NCI-H2107 (cell line): ENCODE measurements around the gene EXTL1.
A peak's percentile ranks its signal among the peaks of the same experiment; 100 is the strongest.

Experiments
- DNase-seq: peaks from one replicate; lab custom pipeline; 2025; lab: John Stamatoyannopoulos, UW

Gene EXTL1

GRCh38 chr1:26025060-26025459, 3.5 kb downstream of the EXTL1 start:
- no peak for DNase-seq

DNA sequence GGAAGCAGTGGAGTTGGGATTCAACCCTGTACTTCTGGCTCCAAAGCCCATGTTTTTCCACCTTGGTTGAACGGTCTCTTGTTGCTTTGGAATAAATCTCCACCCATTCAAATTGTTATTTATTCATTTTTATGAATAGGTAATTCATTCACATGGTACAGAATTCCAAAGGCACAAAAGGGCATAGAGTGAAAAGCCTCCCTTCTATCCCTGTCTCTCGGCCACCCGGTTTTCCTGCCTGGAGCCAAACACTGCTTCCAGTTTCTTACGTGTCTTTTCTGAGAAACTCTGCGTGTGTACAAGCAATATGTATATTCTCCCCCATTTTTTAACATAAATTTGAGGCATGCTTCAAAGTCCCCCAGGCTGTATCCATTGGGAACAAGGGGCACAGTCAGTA, 3.9 kb downstream of the EXTL1 start:
- DNase-seq = no peak

DNA sequence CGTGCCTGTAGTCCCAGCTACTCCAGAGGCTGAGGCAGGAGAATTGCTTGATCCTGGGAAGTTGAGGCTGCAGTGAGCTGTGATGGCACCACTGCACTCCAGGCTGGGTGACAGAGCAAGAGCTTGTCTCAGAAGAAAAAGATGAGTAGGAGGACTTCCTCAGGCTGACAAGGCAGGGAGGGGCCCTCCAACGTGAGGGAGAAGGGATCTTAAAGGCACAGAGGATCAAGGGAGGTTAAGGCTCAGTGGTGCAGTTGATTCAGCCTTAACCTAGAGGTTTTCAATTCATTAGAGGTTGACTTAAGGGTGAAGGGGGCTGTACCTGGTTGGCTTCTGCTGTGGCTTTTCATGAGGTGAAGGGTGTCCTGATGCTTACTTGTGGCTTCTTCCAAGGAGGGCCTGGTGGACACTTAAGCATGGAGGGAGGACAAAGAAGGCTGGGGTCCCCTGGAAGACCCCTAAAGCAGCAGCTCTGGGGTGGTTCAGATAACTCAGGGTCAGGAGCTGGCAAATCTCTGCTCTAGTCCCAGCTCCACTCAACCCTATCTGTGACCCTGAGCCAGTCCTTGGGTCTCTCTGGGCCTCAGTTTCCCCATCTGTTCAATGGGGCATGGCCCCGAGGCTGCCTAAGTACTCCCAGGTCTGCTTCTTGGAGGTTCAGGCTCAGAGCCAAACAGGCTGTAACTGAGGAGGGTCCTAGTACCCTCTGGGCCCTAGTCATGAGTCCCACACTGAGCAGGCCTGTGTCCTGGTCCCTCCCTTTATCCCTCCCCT, 6.3 kb downstream of the EXTL1 start:
- DNase-seq = no peak

GRCh38 chr1:26028490-26028980, 7.0 kb downstream of the EXTL1 start:
- no peak for DNase-seq

- no peak for DNase-seq
These were observed 7.7 kb downstream of the EXTL1 start for GRCh38 chr1:26029054-26029863.

DNA sequence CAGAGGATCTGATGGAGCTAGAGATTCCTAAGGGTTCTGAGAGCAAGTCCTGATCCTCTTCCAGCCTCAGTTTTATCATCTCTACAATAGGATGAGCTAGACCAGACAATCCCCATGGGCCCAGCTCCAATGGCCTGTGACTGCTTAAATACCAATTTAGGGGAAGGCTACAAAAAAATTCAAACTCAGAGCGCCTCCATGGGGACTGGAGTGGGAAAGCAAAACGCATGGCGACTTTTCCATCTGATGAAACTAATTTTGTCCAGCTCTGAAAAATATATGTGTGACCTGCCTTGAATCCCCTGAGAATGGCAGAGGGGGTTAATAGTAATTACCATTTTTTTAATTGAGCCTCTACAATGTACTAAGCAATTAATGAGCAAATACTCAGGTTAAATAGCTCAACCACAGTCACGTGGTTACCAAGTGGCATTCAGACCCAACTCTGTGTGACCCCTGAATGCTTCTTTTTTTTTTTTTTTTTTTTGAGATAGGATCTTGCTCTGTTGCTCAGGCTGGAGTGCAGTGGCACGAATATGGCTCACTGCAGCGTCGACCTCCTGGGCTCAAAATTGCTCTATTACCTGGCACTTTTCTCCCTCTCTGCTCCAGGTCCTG, 8.4 kb downstream of the EXTL1 start:
- no peak for DNase-seq

DNA sequence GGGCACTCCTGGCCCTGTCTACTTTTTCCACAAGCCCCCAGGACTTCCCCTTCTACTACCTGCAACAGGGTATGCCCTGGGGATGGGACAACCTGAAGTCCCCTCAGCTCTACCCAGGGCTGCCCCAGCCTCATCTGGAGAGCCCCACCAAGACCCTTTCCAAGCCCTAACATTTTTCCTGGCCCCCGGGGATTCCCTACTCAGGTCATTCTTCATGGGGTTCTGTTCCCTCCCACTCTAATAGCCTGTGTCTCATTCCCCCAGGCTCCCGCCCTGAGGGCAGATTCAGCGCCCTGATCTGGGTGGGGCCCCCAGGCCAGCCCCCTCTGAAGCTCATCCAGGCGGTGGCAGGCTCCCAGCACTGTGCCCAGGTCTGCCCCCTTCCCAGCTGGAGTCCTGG, 9.6 kb downstream of the EXTL1 start:
- DNase-seq = no peak

DNA sequence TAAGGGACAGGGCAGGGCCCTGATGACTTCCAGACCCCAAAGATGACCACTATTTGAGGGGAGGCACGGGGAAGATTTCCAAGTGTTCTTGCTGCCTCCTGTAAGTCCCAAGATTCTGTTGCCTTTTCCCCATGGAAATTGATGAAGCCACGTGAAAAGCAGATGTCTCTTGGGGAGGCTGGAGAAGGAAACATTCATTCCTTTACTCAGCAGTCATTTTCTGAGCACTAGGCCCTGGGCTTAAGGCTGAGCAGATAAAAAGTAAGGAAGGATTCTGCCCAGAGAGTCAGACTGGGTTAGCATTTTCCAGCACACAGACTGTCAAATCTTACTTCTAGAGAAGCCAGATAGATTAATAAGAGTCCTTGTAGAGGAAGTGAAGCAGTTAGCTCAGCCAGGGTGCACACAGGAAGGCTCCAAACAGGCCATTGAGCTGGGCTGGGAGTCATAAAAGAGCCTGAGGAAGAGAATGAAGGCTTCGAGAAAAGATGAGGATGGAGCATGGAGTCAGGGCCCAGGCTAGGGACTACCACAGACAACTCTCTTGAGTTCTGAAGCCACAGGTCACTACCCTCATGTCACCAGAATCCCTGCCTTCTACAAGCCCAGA, 10.1 kb downstream of the EXTL1 start:
- no peak for DNase-seq

- DNase-seq = no peak
These were observed 11.2 kb downstream of the EXTL1 start for GRCh38 chr1:26032656-26033357.

DNA sequence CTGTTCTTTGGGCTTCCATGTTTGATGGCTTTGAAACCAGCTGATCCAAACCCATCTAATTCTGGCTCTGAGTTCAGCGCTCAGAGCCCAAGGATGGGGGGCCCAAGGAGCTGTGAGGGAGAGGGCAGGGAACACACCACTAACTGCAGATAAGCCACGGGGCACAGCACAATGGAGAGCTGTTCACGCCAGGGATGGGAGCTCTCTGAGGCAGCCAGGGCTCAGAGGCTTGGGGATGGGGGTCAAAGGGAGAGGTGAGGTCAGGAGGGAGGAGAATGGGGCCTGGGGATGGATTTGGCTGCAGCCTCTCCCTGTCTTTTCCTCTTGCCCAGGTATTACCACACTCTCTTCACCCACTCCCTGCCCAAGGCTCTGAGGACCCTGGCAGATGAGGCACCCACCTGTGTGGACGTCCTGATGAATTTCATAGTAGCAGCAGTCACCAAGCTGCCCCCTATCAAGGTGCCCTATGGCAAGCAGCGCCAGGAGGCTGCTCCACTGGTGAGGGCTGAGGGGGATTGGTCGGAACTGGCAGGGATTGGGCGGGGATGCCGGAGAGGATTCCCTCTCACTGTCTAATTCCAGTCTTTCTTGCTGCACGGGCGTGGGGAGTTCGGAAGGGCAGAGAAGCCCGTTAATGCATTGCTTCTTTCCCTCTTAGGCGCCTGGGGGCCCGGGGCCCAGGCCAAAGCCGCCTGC, 13.1 kb downstream of the EXTL1 start:
- no peak for DNase-seq

GRCh38 chr1:26035203-26035958, 13.8 kb downstream of the EXTL1 start:
- DNase-seq = peak; percentile 84

DNA sequence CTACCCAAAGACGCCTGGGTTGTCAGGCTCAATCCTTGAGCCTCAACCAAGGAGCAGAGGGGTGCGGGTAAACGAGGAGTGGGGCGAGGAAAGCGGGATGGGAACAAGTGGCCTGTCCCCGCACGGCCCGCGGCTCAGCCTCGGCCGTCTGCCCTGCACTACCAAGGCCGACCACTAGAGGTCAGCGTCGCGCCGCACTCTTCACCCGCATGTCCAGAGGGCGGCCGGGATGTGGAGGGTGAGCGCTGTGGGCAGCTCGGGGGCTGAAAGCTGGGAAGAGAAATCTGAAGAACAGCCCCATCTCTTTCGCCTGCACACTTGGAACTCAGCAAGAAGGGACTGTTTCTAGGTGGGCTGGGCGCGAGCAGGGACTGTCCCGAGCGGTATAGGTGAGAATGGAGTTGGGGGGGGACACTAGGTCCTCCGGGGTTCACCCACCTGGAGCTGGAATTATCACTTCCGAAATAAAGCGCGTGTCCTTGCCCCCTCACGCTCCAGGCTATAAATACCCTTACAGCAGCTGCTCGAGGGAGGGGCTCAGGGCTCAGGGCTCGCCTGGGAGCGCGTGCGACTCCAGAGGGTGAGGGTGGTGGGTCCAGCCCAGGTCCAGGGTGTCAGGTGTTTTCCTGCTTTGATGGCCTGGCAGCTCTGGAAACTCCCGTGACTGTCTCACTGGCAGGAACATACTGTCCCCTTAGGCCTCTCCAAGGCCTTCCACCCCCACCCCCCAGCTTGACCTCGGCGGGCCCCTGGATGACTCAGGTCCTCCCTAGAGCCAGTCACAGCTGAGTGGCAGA, 14.6 kb downstream of the EXTL1 start:
- DNase-seq = peak; percentile 75

GRCh38 chr1:26036756-26037281, 15.2 kb downstream of the EXTL1 start:
- no peak for DNase-seq

GRCh38 chr1:26037904-26038303, 16.3 kb downstream of the EXTL1 start:
- DNase-seq = no peak

DNA sequence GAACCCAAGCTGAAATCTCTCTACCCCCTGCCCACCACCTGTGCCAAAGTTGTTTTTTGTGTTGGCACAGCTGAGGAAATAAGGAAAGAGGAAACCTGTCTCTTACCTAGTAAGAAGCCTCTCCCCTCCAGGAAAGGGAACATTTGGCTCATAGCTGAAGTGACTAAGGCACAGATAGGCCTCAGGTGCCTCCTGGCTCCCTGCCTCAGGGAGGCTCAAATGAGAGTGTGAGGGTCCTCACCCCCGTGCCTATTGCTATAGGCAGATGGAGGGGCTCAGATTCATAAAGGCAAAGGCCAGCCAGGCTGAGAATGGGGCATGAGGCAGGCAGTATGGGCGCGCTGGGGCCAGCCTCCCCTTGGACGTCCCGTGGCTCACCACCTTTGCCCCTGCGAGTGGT, 16.9 kb downstream of the EXTL1 start:
- no peak for DNase-seq

DNA sequence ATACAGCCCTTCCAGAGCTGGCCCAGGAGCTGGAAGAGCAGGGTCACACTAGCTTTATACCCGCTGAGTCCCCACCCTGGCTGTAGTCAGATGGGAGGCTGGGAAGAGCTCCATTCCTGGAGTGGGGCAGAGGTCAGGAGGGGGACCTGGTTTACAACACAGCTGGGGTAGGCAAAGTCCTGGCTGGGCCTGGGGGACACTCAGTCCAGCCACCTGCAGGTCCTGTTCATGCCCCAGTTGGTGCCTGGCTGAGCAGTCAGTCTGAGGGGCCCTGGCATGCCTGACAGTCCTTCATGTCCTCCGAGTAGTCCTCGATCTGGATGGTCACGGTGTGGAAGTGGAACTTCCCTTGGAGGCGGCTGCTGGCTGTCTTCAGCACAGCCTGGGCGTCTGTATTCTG, 17.3 kb downstream of the EXTL1 start:
- DNase-seq = no peak

- DNase-seq = no peak
These were observed 19.8 kb downstream of the EXTL1 start for GRCh38 chr1:26041401-26041800.

DNA sequence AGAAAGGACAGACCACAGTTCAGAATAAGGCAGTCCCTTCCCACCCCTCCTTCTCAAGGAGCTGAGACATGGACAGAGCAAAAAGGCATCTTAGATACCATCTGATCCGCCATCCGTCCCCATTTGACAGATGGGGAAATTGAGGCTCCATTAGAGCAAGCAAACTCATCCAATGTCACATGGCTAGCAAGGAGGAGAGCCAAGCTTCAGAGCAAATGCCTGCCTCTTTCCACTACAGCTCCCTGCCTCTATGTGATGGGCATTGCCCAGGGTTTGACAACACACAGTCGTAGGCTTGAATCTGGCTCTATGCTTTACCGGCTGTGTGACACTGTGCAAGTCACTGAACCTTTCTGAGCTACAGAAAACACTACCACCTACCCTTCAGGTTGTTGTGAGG, 20.4 kb downstream of the EXTL1 start:
- DNase-seq = no peak

- no peak for DNase-seq
These were observed 22.2 kb downstream of the EXTL1 start for GRCh38 chr1:26043765-26044164.
